Calu3 (cell line): ENCODE results near the gene ANKDD1A. TPM values are rescaled to one million over a fixed set of nuclear protein-coding genes. Genes with fewer than 3 reads are reported as not detected.
A peak's percentile ranks its signal among the peaks of the same experiment; 100 is the strongest.

Source experiments
- BruUV-seq: library from RNA; stranded (reverse); fragments of 400-500 nt; replicated peaks from 2 replicates; lab custom pipeline; 2021; lab: Mats Ljungman, UMichigan
- CTCF ChIA-PET: fragments of 300-600 bp; sonication (Branson Sonifier 250); formaldehyde crosslinking; loops from one replicate; lab custom pipeline; 2022; ENCODE audit warnings: antibody characterized with exemption; lab: Charles Lee
- DNase-seq: peaks from one replicate; pipeline ENCODE4 v3.0.0; 2022
- H3K27ac Mint-ChIP-seq: one replicate; pipeline ENCODE4 v1.8.0; 2022; ENCODE audit warnings: mixed read lengths; ENCODE audit not compliant: unreplicated experiment
- H3K27me3 Mint-ChIP-seq: one replicate; pipeline ENCODE4 v1.8.0; 2022; ENCODE audit warnings: mixed read lengths; ENCODE audit not compliant: unreplicated experiment
- H3K36me3 Mint-ChIP-seq: one replicate; pipeline ENCODE4 v1.8.0; 2022; ENCODE audit warnings: mild to moderate bottlenecking, moderate library complexity, mixed read lengths; ENCODE audit not compliant: insufficient read depth, unreplicated experiment
- H3K4me1 Mint-ChIP-seq: one replicate; pipeline ENCODE4 v1.8.0; 2022; ENCODE audit warnings: mild to moderate bottlenecking, low read depth, mixed read lengths; ENCODE audit not compliant: unreplicated experiment
- H3K4me3 Mint-ChIP-seq: one replicate; pipeline ENCODE4 v1.8.0; 2022; ENCODE audit warnings: mild to moderate bottlenecking, low read depth, moderate library complexity, mixed read lengths; ENCODE audit not compliant: unreplicated experiment
- H3K9me3 Mint-ChIP-seq: one replicate; pipeline ENCODE4 v1.8.0; 2022; ENCODE audit warnings: low read depth, mixed read lengths; ENCODE audit not compliant: unreplicated experiment
- intact Hi-C: fragments of 100-400 bp; cut with micrococcal nuclease; formaldehyde crosslinking; loops from one replicate; pipeline ENCODE4 v1.10.0; 2022; ENCODE audit not compliant: unreplicated experiment
- total RNA-seq: library from RNA; stranded (reverse); gene quantifications from 2 replicates; pipeline ENCODE4 v1.2.3, GENCODE V29; 2022
- TF ChIP-seq, protein P1 (sequence below): fragments of 200-600 bp; IDR thresholded peaks from one replicate; pipeline ENCODE4 v1.8.0; 2022; ENCODE audit warnings: antibody characterized with exemption; ENCODE audit not compliant: unreplicated experiment

The ANKDD1A gene
- total RNA-seq, 1 experiment from 2014 or later: 0.42 TPM

- peak within 1 kb of the TSS; percentile 86 for H3K27ac Mint-ChIP-seq
- TF ChIP-seq, protein P1, sequence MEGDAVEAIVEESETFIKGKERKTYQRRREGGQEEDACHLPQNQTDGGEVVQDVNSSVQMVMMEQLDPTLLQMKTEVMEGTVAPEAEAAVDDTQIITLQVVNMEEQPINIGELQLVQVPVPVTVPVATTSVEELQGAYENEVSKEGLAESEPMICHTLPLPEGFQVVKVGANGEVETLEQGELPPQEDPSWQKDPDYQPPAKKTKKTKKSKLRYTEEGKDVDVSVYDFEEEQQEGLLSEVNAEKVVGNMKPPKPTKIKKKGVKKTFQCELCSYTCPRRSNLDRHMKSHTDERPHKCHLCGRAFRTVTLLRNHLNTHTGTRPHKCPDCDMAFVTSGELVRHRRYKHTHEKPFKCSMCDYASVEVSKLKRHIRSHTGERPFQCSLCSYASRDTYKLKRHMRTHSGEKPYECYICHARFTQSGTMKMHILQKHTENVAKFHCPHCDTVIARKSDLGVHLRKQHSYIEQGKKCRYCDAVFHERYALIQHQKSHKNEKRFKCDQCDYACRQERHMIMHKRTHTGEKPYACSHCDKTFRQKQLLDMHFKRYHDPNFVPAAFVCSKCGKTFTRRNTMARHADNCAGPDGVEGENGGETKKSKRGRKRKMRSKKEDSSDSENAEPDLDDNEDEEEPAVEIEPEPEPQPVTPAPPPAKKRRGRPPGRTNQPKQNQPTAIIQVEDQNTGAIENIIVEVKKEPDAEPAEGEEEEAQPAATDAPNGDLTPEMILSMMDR: no peak
- CTCF ChIA-PET: interaction anchor here (0.6 to 2.0 kb wide), 2 partner anchors 10 to 196 kb away, joined by 3 to 7 read pairs; partner anchors contain the start of gene CLPX
- BruUV-seq: no TSS peak
- peaks cover 35% of the 10 kb centered on the region for H3K36me3 Mint-ChIP-seq
- H3K9me3 Mint-ChIP-seq: no peaks in the 10 kb centered on the region
- H3K4me3 Mint-ChIP-seq: peak within 1 kb of the TSS; percentile 96
- peak; percentile 97 for DNase-seq
- H3K27me3 Mint-ChIP-seq: no peaks in the 10 kb centered on the region
- peaks cover 41% of the 10 kb centered on the region for H3K4me1 Mint-ChIP-seq
- intact Hi-C loops: no loop called here
These were observed 77.9 kb downstream of the ANKDD1A start, which contains the start of gene SPG21 for GRCh38 chr15:64989416-64990167. Gene SPG21, minus strand, starts transcription at chr15:64989914. Its CDS starts 6,345 bp downstream, at chr15:64983569.

- no peak for DNase-seq
- peaks cover 35% of the 10 kb centered on the region for H3K36me3 Mint-ChIP-seq
- CTCF ChIA-PET: interaction anchor here (2.0 kb wide), 1 partner anchor 10 kb away, joined by 7 read pairs; no protein-coding TSS in a partner anchor
- no peaks in the 10 kb centered on the region for H3K9me3 Mint-ChIP-seq
- H3K27me3 Mint-ChIP-seq: no peaks in the 10 kb centered on the region
- intact Hi-C loops: no loop called here
- peak overlapping the region; percentile 96 for H3K4me3 Mint-ChIP-seq
- H3K4me1 Mint-ChIP-seq: peaks cover 38% of the 10 kb centered on the region
- TF ChIP-seq, protein P1: no peak
- BruUV-seq: TSS peak; percentile 94
- peak overlapping the region; percentile 86 for H3K27ac Mint-ChIP-seq
These were observed 78.4 kb downstream of the ANKDD1A start for GRCh38 chr15:64990168-64990470.

DNA sequence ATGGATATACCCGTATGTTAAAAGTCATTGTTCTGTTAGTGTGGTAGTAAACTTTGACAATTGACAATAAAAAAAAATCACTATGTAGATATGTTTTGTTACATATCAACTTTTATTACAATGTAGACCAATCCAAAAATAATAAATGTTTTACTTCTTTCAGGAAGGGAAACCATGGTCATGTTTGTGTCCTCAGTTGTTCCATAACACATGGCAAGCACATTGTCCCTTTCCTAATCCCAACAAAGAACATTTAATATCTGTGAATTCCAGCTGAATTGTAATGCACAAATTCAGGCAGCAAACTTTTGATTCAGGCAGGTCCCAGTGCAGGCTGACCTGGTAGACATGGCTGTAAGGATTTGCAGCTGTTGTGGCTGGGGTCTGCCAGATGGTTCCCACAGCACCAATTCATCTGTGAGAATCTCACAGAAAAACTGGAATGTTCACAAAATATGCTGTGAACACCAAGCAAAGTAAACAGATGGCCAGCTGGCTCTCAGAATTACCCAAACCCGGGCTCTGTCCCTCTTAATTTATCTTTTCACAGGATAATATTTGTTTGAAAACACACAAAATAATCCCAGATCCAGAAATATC, 79.9 kb downstream of the ANKDD1A start:
- TF ChIP-seq, protein P1: no peak
- intact Hi-C loops: no loop called here
- H3K27me3 Mint-ChIP-seq: no peaks in the 10 kb centered on the region
- peaks cover 31% of the 10 kb centered on the region for H3K36me3 Mint-ChIP-seq
- H3K9me3 Mint-ChIP-seq: no peaks in the 10 kb centered on the region
- no peak for DNase-seq
- peaks cover 28% of the 10 kb centered on the region for H3K4me1 Mint-ChIP-seq
- no TSS peak for BruUV-seq
- H3K4me3 Mint-ChIP-seq: no peak overlapping the region
- no peak overlapping the region for H3K27ac Mint-ChIP-seq
- CTCF ChIA-PET: interaction anchor here (0.6 kb wide), 1 partner anchor 171 kb away, joined by 3 read pairs; no protein-coding TSS in a partner anchor

DNA sequence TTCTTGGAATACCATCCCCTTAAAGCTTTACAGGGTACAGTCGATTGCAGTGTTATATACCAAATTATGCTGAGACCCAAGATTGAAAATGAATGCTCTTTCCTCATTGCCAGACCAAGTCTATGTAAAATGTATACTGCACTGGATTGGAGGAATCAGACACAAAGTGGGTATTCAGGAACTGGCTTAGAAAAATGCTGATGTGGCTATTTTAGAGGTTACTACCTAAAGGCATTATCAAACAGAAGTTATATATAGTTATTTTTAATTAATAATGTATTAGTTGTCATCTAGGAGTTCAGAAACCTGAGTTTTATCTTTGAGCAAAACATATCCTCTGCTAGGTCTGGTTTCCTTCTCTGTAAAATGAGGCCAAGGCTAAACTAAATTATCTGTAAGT, 81.6 kb downstream of the ANKDD1A start:
- intact Hi-C loops: no loop called here
- Mint-ChIP-seq H3K4me3 (no peak overlapping the region), H3K27me3 (no peaks in the 10 kb centered on the region), H3K27ac (no peak overlapping the region), H3K9me3 (no peaks in the 10 kb centered on the region), H3K36me3 (peaks cover 26% of the 10 kb centered on the region), H3K4me1 (peaks cover 18% of the 10 kb centered on the region)
- TF ChIP-seq, protein P1: no peak
- CTCF ChIA-PET: no interaction called here
- no TSS peak for BruUV-seq
- no peak for DNase-seq
